Testis (tissue), 3 donors: Measurements from ENCODE around the gene DOC2A. TPM values are rescaled to one million over a fixed set of nuclear protein-coding genes. Genes with fewer than 3 reads are reported as not detected.
"Not testable (repeated sequence)": the region's sequence is repeated elsewhere in the genome, so short reads cannot be mapped to it uniquely, and the experiment has no call there.

Experiments
- DNase-seq: peaks from one replicate; pipeline ENCODE4 v3.0.0-alpha.2; 2019
- H3K27ac ChIP-seq, 2 donors: fragments of 200-600 bp; sonication (generic); one replicate each; pipeline ENCODE4 v1.5.1; 2019
- H3K27me3 ChIP-seq: fragments of 200-600 bp; sonication (generic); one replicate; pipeline ENCODE4 v1.5.1; 2019
- H3K36me3 ChIP-seq: fragments of 200-600 bp; sonication (generic); one replicate; pipeline ENCODE4 v1.5.1; 2017; ENCODE audit warnings: low read depth; ENCODE audit errors: missing control alignments
- H3K4me1 ChIP-seq: fragments of 200-600 bp; sonication (generic); one replicate; pipeline ENCODE4 v1.5.1; 2019
- H3K4me3 ChIP-seq, 2 donors: fragments of 200-600 bp; sonication (generic); one replicate each; pipeline ENCODE4 v1.5.1; 2017 to 2019
- H3K9me3 ChIP-seq: fragments of 200-600 bp; sonication (generic); one replicate; pipeline ENCODE4 v1.5.1; 2017
- CTCF ChIP-seq, 3 experiments: fragments of 450-650 bp in 2 of 3; fragments of 200-600 bp in 1 of 3; sonication (generic) in 1 of 3; IDR thresholded peaks; one replicate each; pipeline ENCODE4 v1.5.1; 2016 to 2019; ENCODE audit warnings: antibody characterized with exemption in 3 of 3, mild to moderate bottlenecking in 2 of 3, moderate library complexity in 1 of 3
- POLR2A ChIP-seq: fragments of 450-650 bp; IDR thresholded peaks from one replicate; pipeline ENCODE4 v1.6.1; 2017; ENCODE audit warnings: antibody characterized with exemption, mild to moderate bottlenecking, moderate library complexity
- WGBS, 2 donors: methylation state at CpG; one replicate each; pipeline ENCODE4 v1.1.5; 2018; 5-methylcytosine and 5-hydroxymethylcytosine counted together
- intact Hi-C: fragments of 100-400 bp; cut with DNase I; formaldehyde crosslinking; loops from one replicate; pipeline ENCODE4 v1.15.1; 2023; ENCODE audit warnings: low total_unique reads
- polyA plus RNA-seq: library from polyadenylated mRNA; stranded (reverse); fragments of 350-450 nt; fragmentation: Illumina TruSeq; extraction: RNeasy Lipid Tissue Mini Kit (QIAGEN cat#74804); gene quantifications from one replicate; pipeline ENCODE4 v1.2.3, GENCODE V29; 2014; ENCODE audit warnings: low read depth, low replicate concordance; ENCODE audit not compliant: insufficient read depth
- total RNA-seq, 2 donors: library from RNA; depleted of rRNA; stranded (reverse); fragments of >200 nt; gene quantifications; one replicate each; pipeline ENCODE4 v1.2.3, GENCODE V29; 2016

DOC2A gene
- total and polyA plus RNA-seq, 3 donors from 2014 or later = 28.3 to 75.1 (median 45.3) TPM

GRCh38 chr16:30046178-30046577 lies 35.4 kb upstream of the DOC2A start:
- intact Hi-C loops = no loop called here
- no peak for DNase-seq
- no peak overlapping the region for H3K27ac ChIP-seq

GRCh38 chr16:30041841-30042240 lies 31.0 kb upstream of the DOC2A start:
- intact Hi-C loops = no loop called here
- H3K36me3 ChIP-seq = no peaks in the 10 kb centered on the region
- H3K4me3 ChIP-seq = no peak overlapping the region
- no peak for DNase-seq
- H3K27ac ChIP-seq = no peak overlapping the region
- no peaks in the 10 kb centered on the region for H3K9me3 ChIP-seq
- H3K4me1 ChIP-seq = no peaks in the 10 kb centered on the region
- H3K27me3 ChIP-seq = no peaks in the 10 kb centered on the region
- peak; percentile 16 to 52 (median 22) for TF ChIP-seq CTCF (IDR thresholded peaks at IDR 0.05)
- no peak for TF ChIP-seq POLR2A
- 36 to 47% methylated on average over 5 of the region's 5 CpGs for WGBS, 2 donors

More at GRCh38 chr16:30046178-30046577, 35.4 kb upstream of the DOC2A start:
- Histone ChIP-seq H3K4me1 (no peaks in the 10 kb centered on the region), H3K27me3 (no peaks in the 10 kb centered on the region), H3K36me3 (no peaks in the 10 kb centered on the region), H3K9me3 (no peaks in the 10 kb centered on the region), H3K4me3 (no peak overlapping the region)
- WGBS, 2 donors = 69 to 73% methylated on average over 8 of the region's 8 CpGs
- TF ChIP-seq CTCF (IDR thresholded peaks at IDR 0.05) = no peak
- no peak for TF ChIP-seq POLR2A

GRCh38 chr16:30040690-30041089 lies 29.9 kb upstream of the DOC2A start:
- WGBS, 2 donors = 86% methylated on average over 5 of the region's 5 CpGs
- H3K4me3 ChIP-seq, DNase-seq, H3K4me1 ChIP-seq, H3K36me3 ChIP-seq, H3K27ac ChIP-seq, H3K9me3 ChIP-seq, intact Hi-C loops, H3K27me3 ChIP-seq: not testable (repeated sequence)

GRCh38 chr16:30040221-30040620 lies 29.4 kb upstream of the DOC2A start:
- no peak overlapping the region for H3K27ac ChIP-seq
- H3K27me3 ChIP-seq = no peaks in the 10 kb centered on the region
- H3K36me3 ChIP-seq = no peaks in the 10 kb centered on the region
- 80 to 85% methylated on average over 5 of the region's 5 CpGs for WGBS, 2 donors
- TF ChIP-seq CTCF (IDR thresholded peaks at IDR 0.05) (no peak), POLR2A (no peak)
- intact Hi-C loops = no loop called here
- no peak for DNase-seq
- H3K4me3 ChIP-seq = no peak overlapping the region
- no peaks in the 10 kb centered on the region for H3K4me1 ChIP-seq
- H3K9me3 ChIP-seq = no peaks in the 10 kb centered on the region

GRCh38 chr16:30033270-30033669 lies 22.4 kb upstream of the DOC2A start:
- WGBS, 2 donors = 73 to 77% methylated on average over 7 of the region's 7 CpGs
- no peak for DNase-seq
- Histone ChIP-seq H3K4me3 (no peak overlapping the region), H3K27me3 (no peaks in the 10 kb centered on the region), H3K36me3 (no peaks in the 10 kb centered on the region), H3K9me3 (no peaks in the 10 kb centered on the region), H3K27ac (no peak overlapping the region), H3K4me1 (peaks cover 9% of the 10 kb centered on the region)
- intact Hi-C loops = no loop called here
- TF ChIP-seq POLR2A = no peak
- no peak for TF ChIP-seq CTCF (IDR thresholded peaks at IDR 0.05)
